Measurements from ENCODE around the gene SLC22A5. TPM values are rescaled to one million over a fixed set of nuclear protein-coding genes. Genes with fewer than 3 reads are reported as not detected.
"Not testable (repeated sequence)": the region's sequence is repeated elsewhere in the genome, so short reads cannot be mapped to it uniquely, and the experiment has no call there.

Gene SLC22A5
- total RNA-seq, 3 donors from 2014 or later = 6.6 to 31.5 (median 23.3) TPM

DNA sequence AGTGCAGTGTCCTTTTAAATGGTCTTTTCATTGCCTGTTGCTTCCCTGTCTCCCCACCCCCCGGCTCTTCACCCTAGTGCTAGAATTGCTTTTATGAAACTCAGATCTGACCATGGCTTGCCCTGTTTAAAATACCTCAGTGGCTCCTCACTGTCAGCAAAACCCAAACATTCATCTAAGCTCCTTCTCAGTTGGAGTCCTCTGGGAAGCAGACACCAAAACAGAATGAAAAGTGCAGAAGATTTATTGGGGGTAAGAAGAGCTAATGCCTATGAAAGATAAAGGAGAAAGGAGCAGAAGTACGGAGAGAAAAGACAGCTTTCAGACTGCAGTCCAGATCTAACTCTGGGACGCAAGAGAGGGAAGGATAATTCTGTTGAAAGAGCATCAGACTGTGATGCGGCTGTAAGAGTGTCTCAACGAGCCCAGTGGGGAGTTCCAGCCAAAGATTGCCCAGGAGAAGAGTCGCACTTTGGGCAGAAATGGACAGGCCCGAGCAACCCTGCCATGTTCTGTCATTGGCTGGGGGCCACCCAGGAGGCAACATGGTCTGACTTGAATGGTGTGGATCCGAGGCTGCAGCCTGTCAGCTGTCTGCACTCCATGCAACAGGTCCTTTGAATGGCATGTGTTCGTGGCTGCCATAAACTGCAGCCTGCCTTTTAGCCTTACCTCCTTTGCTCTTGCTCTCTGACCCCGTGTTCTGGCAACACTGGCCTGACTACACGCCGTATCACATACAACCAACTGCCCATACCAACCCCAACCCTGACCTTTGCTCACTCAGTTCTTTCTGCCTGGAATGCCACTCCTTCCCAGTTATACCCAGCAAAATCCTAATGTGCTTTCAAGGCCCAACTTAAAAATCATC is 65.1 kb downstream of the SLC22A5 start:
- Histone ChIP-seq H3K9me3 (no peaks in the 10 kb centered on the region), H3K36me3 (no peaks in the 10 kb centered on the region), H3K27ac (peak overlapping the region in 1 of 2 donors; percentile 19), H3K4me3 (no peak overlapping the region), H3K4me1 (peaks cover 1 to 3% of the 10 kb centered on the region in 2 donors), H3K27me3 (no peaks in the 10 kb centered on the region)
- DNase-seq (ENCODE audit: low spot score in 2 of 2) = no peak
- TF ChIP-seq, protein P1, sequence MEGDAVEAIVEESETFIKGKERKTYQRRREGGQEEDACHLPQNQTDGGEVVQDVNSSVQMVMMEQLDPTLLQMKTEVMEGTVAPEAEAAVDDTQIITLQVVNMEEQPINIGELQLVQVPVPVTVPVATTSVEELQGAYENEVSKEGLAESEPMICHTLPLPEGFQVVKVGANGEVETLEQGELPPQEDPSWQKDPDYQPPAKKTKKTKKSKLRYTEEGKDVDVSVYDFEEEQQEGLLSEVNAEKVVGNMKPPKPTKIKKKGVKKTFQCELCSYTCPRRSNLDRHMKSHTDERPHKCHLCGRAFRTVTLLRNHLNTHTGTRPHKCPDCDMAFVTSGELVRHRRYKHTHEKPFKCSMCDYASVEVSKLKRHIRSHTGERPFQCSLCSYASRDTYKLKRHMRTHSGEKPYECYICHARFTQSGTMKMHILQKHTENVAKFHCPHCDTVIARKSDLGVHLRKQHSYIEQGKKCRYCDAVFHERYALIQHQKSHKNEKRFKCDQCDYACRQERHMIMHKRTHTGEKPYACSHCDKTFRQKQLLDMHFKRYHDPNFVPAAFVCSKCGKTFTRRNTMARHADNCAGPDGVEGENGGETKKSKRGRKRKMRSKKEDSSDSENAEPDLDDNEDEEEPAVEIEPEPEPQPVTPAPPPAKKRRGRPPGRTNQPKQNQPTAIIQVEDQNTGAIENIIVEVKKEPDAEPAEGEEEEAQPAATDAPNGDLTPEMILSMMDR (IDR thresholded peaks at IDR 0.05) = no peak
- TF ChIP-seq POLR2A (IDR thresholded peaks at IDR 0.05) = no peak
- no peak for TF ChIP-seq POLR2AphosphoS5 (IDR thresholded peaks at IDR 0.05)
- intact Hi-C loops (cut with DNase I; ENCODE audit: low total_unique reads) = no loop called here

DNA sequence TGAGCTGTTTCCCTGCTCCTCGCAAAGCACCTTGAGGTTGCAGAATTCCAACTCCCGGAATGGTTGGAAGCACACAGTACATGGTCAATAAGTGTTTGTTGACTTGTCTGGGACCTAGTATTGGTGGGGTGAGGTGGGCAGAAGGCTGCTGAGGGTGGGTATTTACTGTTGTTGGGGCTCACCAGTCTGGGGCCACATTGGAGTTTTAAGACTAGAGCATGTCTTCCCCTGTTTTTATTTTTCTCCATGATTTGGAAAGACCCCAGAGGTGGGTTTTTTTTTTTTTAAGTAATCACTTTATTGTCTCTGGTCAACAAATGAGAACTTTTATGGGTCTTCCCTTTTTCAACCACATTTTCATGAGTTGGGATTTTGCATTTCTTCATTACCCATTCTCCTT is 65.9 kb downstream of the SLC22A5 start:
- Histone ChIP-seq H3K9me3 (no peaks in the 10 kb centered on the region), H3K4me1 (peaks cover 5 to 6% of the 10 kb centered on the region in 2 donors), H3K27me3 (no peaks in the 10 kb centered on the region), H3K27ac (no peak overlapping the region), H3K4me3 (no peak overlapping the region), H3K36me3 (no peaks in the 10 kb centered on the region)
- DNase-seq (ENCODE audit: low spot score in 2 of 2) = no peak
- TF ChIP-seq POLR2A (IDR thresholded peaks at IDR 0.05) (no peak), POLR2AphosphoS5 (IDR thresholded peaks at IDR 0.05) (no peak)
- TF ChIP-seq, protein P1 (IDR thresholded peaks at IDR 0.05) = no peak
- intact Hi-C loops (cut with DNase I; ENCODE audit: low total_unique reads) = no loop called here

DNA sequence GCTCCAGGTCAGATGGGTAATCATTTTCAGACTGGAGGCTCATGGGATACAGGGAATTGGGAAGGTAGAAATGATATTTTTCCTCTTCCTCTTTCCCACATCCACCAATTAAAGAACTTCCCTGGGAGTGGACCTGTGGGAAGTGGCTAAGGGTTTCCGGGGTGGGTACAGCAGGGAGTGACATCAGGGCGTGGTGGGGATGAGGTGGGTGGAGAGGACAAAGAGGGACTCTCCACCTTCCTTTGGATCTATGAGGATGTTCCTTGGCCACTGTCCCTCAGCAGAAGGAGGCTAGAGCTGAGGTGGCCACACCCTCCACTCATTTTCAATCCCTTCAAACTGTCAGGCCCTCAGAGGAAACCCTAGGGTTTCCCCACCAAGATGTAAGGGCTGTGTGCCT is 66.4 kb downstream of the SLC22A5 start:
- no peaks in the 10 kb centered on the region for H3K36me3 ChIP-seq
- peaks cover 5 to 6% of the 10 kb centered on the region in 2 donors for H3K4me1 ChIP-seq
- intact Hi-C loops (cut with DNase I; ENCODE audit: low total_unique reads) = no loop called here
- DNase-seq (ENCODE audit: low spot score in 2 of 2) = no peak
- H3K4me3 ChIP-seq = no peak overlapping the region
- no peaks in the 10 kb centered on the region for H3K27me3 ChIP-seq
- peak overlapping the region in 1 of 2 donors; percentile 61 for H3K27ac ChIP-seq
- TF ChIP-seq POLR2AphosphoS5 (IDR thresholded peaks at IDR 0.05) (no peak), POLR2A (IDR thresholded peaks at IDR 0.05) (no peak)
- TF ChIP-seq, protein P1 (IDR thresholded peaks at IDR 0.05) = no peak
- no peaks in the 10 kb centered on the region for H3K9me3 ChIP-seq

DNA sequence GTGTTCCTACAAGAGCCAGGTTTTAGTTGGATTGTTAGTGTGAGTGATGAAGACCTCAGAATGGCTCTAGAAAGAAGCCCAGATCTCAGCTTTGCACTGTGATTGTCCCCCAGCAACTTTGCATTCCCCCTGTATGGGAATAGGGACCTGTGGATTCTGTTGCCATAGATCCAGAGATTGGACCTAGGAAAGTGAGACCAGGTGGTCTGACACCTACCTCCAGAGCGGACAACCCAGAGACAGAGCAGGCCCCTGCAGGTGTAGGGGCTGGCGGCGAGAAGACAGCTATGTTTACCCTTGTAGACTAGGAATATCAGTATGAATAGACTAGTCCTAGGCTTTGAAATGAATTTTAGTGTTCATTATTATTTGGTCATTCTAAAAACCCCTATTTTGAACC is 67.4 kb downstream of the SLC22A5 start:
- peaks cover 5 to 6% of the 10 kb centered on the region in 2 donors for H3K4me1 ChIP-seq
- peak overlapping the region; percentile 3 to 69 for H3K27ac ChIP-seq
- no peak for DNase-seq (ENCODE audit: low spot score in 2 of 2)
- no peak overlapping the region for H3K4me3 ChIP-seq
- intact Hi-C loops (cut with DNase I; ENCODE audit: low total_unique reads) = no loop called here
- no peaks in the 10 kb centered on the region for H3K9me3 ChIP-seq
- H3K36me3 ChIP-seq = no peaks in the 10 kb centered on the region
- no peak for TF ChIP-seq POLR2AphosphoS5 (IDR thresholded peaks at IDR 0.05)
- TF ChIP-seq POLR2A (IDR thresholded peaks at IDR 0.05) = no peak
- TF ChIP-seq, protein P1 (IDR thresholded peaks at IDR 0.05) = no peak
- no peaks in the 10 kb centered on the region for H3K27me3 ChIP-seq

DNA sequence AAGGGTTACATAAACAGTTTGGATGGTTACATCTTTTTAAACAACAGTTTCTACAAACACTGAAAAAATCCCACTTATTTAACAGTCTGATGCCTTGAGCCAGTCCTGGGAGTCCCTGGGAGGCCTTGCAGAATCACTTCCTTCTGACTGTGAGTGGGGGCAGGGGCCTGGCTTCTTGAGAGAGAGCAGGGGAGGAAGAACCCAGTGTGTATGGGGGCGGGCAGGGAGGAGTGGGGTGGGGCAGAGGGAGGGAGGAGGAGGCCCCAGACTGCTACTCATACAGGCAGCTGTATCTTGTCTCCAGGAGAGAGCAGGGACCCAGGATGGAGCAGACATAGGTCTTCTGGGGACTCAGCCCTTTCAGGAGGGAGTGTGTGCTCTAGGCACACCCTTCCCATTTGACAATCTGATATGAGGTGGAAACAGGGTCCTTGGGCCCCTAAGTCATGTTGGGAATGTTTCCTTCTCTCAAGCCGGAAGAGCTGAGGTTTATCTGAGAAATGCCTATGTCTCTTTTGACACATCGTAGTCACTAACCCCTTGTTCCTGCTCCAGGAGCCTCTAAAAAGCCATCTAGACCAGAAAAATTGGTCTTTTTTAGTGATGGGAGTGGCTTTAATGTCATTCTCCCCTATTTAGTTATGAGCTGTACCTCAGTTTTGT is 68.2 kb downstream of the SLC22A5 start:
- intact Hi-C loops (cut with DNase I; ENCODE audit: low total_unique reads) = no loop called here
- TF ChIP-seq, protein P1 (IDR thresholded peaks at IDR 0.05) = no peak
- TF ChIP-seq POLR2AphosphoS5 (IDR thresholded peaks at IDR 0.05) = no peak
- no peak for TF ChIP-seq POLR2A (IDR thresholded peaks at IDR 0.05)
- Histone ChIP-seq H3K9me3 (no peaks in the 10 kb centered on the region), H3K27me3 (no peaks in the 10 kb centered on the region), H3K4me3 (no peak overlapping the region), H3K27ac (peak overlapping the region; percentile 69 to 74), H3K4me1 (peaks cover 5 to 6% of the 10 kb centered on the region in 2 donors), H3K36me3 (no peaks in the 10 kb centered on the region)
- DNase-seq (ENCODE audit: low spot score in 2 of 2) = peak in 1 of 2 donors; percentile 49

DNA sequence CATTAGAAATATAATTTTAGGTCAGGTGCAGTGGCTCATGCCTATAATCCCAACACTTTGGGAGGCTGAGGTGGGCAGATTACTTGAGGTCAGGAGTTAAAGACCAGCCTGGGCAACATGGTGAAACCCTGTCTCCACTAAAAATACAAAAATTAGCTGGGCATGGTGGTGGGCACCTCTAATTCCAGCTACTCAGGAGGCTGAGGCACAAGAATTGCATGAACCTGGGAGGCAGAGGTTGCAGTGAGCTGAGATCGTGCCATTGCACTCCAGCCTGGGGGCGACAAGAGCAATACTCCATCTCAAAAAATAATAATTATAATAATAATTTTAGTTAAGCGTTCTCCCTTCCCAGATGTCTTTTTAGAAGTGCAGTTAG is 68.7 kb downstream of the SLC22A5 start:
- DNase-seq (ENCODE audit: low spot score in 2 of 2); H3K9me3 ChIP-seq; intact Hi-C loops (cut with DNase I; ENCODE audit: low total_unique reads); H3K4me1 ChIP-seq; H3K4me3 ChIP-seq; H3K36me3 ChIP-seq; H3K27me3 ChIP-seq: not testable (repeated sequence)
- peak overlapping the region; percentile 69 to 74 for H3K27ac ChIP-seq

All from breast epithelium (tissue), 4 donors.